H1 (cell line): ENCODE measurements around the gene CLEC7A. TPM values are rescaled to one million over a fixed set of nuclear protein-coding genes. Genes with fewer than 3 reads are reported as not detected.

ENCODE experiments used
- CTCF ChIA-PET: fragments of 300-600 bp; sonication (Branson Sonifier 250); formaldehyde crosslinking; loops from one replicate; lab custom pipeline; 2021; ENCODE audit not compliant: partially characterized antibody; lab: Charles Lee
- POLR2A ChIA-PET: fragments of 300-600 bp; sonication (Branson Sonifier 250); formaldehyde crosslinking; loops from one replicate; lab custom pipeline; 2021; ENCODE audit warnings: inconsistent platforms; ENCODE audit not compliant: partially characterized antibody; lab: Charles Lee
- DNase-seq, 2 experiments: peaks; one replicate each; pipeline versions ENCODE4 v3.0.0 to v3.0.0-alpha.2; 2010 to 2022; ENCODE audit warnings: low spot score in 2 of 2, low read depth in 1 of 2, mixed read lengths in 1 of 2
- FAIRE-seq: peaks from 2 replicates; lab custom pipeline; 2011; peaks lifted over from hg19 to GRCh38; lab: Jason Lieb, UNC
- H2AFZ ChIP-seq: 2 replicates; pipeline ENCODE4 v1.8.1; 2012; ENCODE audit warnings: low read length, inconsistent platforms
- H2AK5ac ChIP-seq: 2 replicates; pipeline ENCODE4 v1.6.1; 2013; ENCODE audit warnings: low read depth, low read length
- H2BK120ac ChIP-seq: replicated peaks from 2 replicates; pipeline ENCODE3; 2013; ENCODE audit warnings: low read depth, low read length, inconsistent platforms
- H2BK12ac ChIP-seq: 2 replicates; pipeline ENCODE4 v1.6.1; 2013; ENCODE audit warnings: low read depth, low read length
- H2BK15ac ChIP-seq: 2 replicates; pipeline ENCODE4 v1.6.1; 2013; ENCODE audit warnings: low read length
- H2BK20ac ChIP-seq: 2 replicates; pipeline ENCODE4 v1.6.1; 2013; ENCODE audit warnings: low read length
- H2BK5ac ChIP-seq: 2 replicates; pipeline ENCODE4 v1.6.1; 2013; ENCODE audit warnings: low read depth, low read length
- H3K14ac ChIP-seq: 2 replicates; pipeline ENCODE4 v1.6.1; 2013; ENCODE audit warnings: inconsistent platforms; ENCODE audit not compliant: insufficient read length
- H3K18ac ChIP-seq: 2 replicates; pipeline ENCODE4 v1.6.1; 2013; ENCODE audit warnings: low read length; ENCODE audit errors: extremely low read depth
- H3K23ac ChIP-seq: 2 replicates; pipeline ENCODE4 v1.6.1; 2013; ENCODE audit warnings: inconsistent platforms; ENCODE audit not compliant: insufficient read length
- H3K23me2 ChIP-seq: 2 replicates; pipeline ENCODE4 v1.6.1; 2013; ENCODE audit warnings: low read depth, low read length
- H3K27ac ChIP-seq: 2 replicates; pipeline ENCODE4 v1.6.1; 2011; ENCODE audit warnings: low read depth, low read length, inconsistent platforms
- H3K27me3 ChIP-seq, 4 experiments: replicated peaks in 1 of 4; 1 replicate in 1 of 4; 2 replicates in 3 of 4; pipeline versions ENCODE4 v1.6.1 to v1.8.1; 2011 to 2013; ENCODE audit warnings: low read length in 3 of 4, mild to moderate bottlenecking in 3 of 4, inconsistent platforms in 2 of 4, mixed read lengths in 2 of 4, moderate library complexity in 1 of 4; ENCODE audit not compliant: control insufficient read depth in 3 of 4, insufficient read depth in 3 of 4; ENCODE audit errors: extremely low read depth in 1 of 4
- H3K36me3 ChIP-seq, 4 experiments: 2 replicates each; pipeline versions ENCODE4 v1.6.1 to v1.8.1; 2011 to 2013; ENCODE audit warnings: mild to moderate bottlenecking in 4 of 4, low read length in 3 of 4, moderate library complexity in 2 of 4, control low read depth in 1 of 4, inconsistent platforms in 1 of 4; ENCODE audit not compliant: insufficient read depth in 4 of 4, control insufficient read depth in 2 of 4
- H3K4ac ChIP-seq: replicated peaks from 2 replicates; pipeline ENCODE3; 2013; ENCODE audit warnings: low read length, low read depth, mixed read lengths, inconsistent platforms; ENCODE audit not compliant: insufficient read length
- H3K4me1 ChIP-seq, 4 experiments: replicated peaks in 1 of 4; 1 replicate in 1 of 4; 2 replicates in 3 of 4; pipeline versions ENCODE4 v1.6.1 to v1.8.1; 2011 to 2013; ENCODE audit warnings: low read length in 3 of 4, inconsistent platforms in 2 of 4, mixed read lengths in 1 of 4; ENCODE audit not compliant: insufficient read depth in 4 of 4, control insufficient read depth in 3 of 4
- H3K4me2 ChIP-seq, 2 experiments: 2 replicates each; pipeline versions ENCODE4 v1.6.1 to v1.8.1; 2011 to 2013; ENCODE audit warnings: low read depth in 2 of 2, low read length in 2 of 2, control low read depth in 1 of 2, inconsistent platforms in 1 of 2, mild to moderate bottlenecking in 1 of 2; ENCODE audit not compliant: insufficient read depth in 1 of 2
- H3K4me3 ChIP-seq, 4 experiments: fragments of 200-600, 300-600 bp in 1 of 4; sonication (generic), shearing (Covaris generic), sonication (Bioruptor Twin) in 1 of 4; 2 replicates each; pipeline versions ENCODE4 v1.5.1 to v1.8.1; 2011 to 2016; ENCODE audit warnings: low read length in 4 of 4, low read depth in 3 of 4, control low read depth in 2 of 4, inconsistent platforms in 2 of 4, mild to moderate bottlenecking in 2 of 4, mixed read lengths in 1 of 4, moderate library complexity in 1 of 4; ENCODE audit not compliant: insufficient read depth in 2 of 4; ENCODE audit errors: extremely low read depth in 1 of 4
- H3K56ac ChIP-seq: replicated peaks from 2 replicates; pipeline ENCODE3; 2013; ENCODE audit warnings: low read depth, mild to moderate bottlenecking, mixed read lengths, low read length, inconsistent platforms; ENCODE audit not compliant: insufficient read length
- H3K79me1 ChIP-seq: 2 replicates; pipeline ENCODE4 v1.6.1; 2013; ENCODE audit warnings: low read depth, low read length, control low read depth
- H3K79me2 ChIP-seq, 2 experiments: 2 replicates each; pipeline versions ENCODE4 v1.6.1 to v1.8.1; 2012 to 2013; ENCODE audit warnings: low read length in 2 of 2, mild to moderate bottlenecking in 2 of 2, inconsistent platforms in 1 of 2; ENCODE audit not compliant: insufficient read depth in 2 of 2, control insufficient read depth in 1 of 2
- H3K9ac ChIP-seq, 4 experiments: replicated peaks in 1 of 4; 1 replicate in 1 of 4; 2 replicates in 3 of 4; pipeline versions ENCODE4 v1.6.1 to v1.8.1; 2011 to 2013; ENCODE audit warnings: low read depth in 3 of 4, low read length in 3 of 4, control low read depth in 2 of 4, mild to moderate bottlenecking in 2 of 4, moderate library complexity in 2 of 4, inconsistent platforms in 1 of 4; ENCODE audit errors: extremely low read depth in 1 of 4
- H3K9me3 ChIP-seq, 2 experiments: 2 replicates each; pipeline versions ENCODE4 v1.6.1 to v1.8.1; 2012 to 2013; ENCODE audit warnings: mild to moderate bottlenecking in 2 of 2, moderate library complexity in 2 of 2, control low read depth in 1 of 2, inconsistent platforms in 1 of 2, low read depth in 1 of 2, low read length in 1 of 2, mixed read lengths in 1 of 2; ENCODE audit not compliant: insufficient read depth in 2 of 2
- H4K20me1 ChIP-seq, 2 experiments: replicated peaks in 1 of 2; 2 replicates each; pipeline versions ENCODE3 to v1.8.1; 2011 to 2013; ENCODE audit warnings: inconsistent platforms in 2 of 2, low read length in 2 of 2, mild to moderate bottlenecking in 1 of 2; ENCODE audit not compliant: insufficient read depth in 2 of 2, control insufficient read depth in 1 of 2
- H4K5ac ChIP-seq: 2 replicates; pipeline ENCODE4 v1.6.1; 2013; ENCODE audit warnings: low read length, low read depth, mixed read lengths, inconsistent platforms; ENCODE audit not compliant: insufficient read length
- H4K8ac ChIP-seq: 2 replicates; pipeline ENCODE4 v1.8.0; 2013; ENCODE audit warnings: mild to moderate bottlenecking, moderate library complexity, low read length, inconsistent platforms; ENCODE audit not compliant: insufficient read depth; ENCODE audit errors: extremely low read depth
- H4K91ac ChIP-seq: replicated peaks from 2 replicates; pipeline ENCODE3; 2013; ENCODE audit warnings: low read length, mixed read lengths, inconsistent platforms; ENCODE audit not compliant: insufficient read length
- CHD2 ChIP-seq: IDR thresholded peaks from 2 replicates; pipeline ENCODE4 v1.6.1; 2012; ENCODE audit warnings: low read length, improper control_type of control experiment
- KDM4A ChIP-seq: IDR thresholded peaks from one replicate; pipeline ENCODE4 v1.7.1; 2012; ENCODE audit warnings: low read depth, mild to moderate bottlenecking, moderate library complexity, low read length, inconsistent platforms; ENCODE audit not compliant: severe bottlenecking
- POU5F1 ChIP-seq: IDR thresholded peaks from 2 replicates; pipeline ENCODE4 v1.6.1; 2011; ENCODE audit warnings: low read depth, mild to moderate bottlenecking, low read length, moderate library complexity
- WGBS, 2 experiments: shearing (Covaris generic) in 1 of 2; methylation state at CpG; one replicate each; pipeline versions ENCODE4 v1.1.6 to v1.1.7; 2013 to 2015; ENCODE audit warnings: low lambda C conversion rate in 2 of 2, mixed read lengths in 2 of 2, inconsistent platforms in 1 of 2, low coverage in 1 of 2, missing lambda C conversion rate in 1 of 2; ENCODE audit not compliant: insufficient replicate concordance in 2 of 2, insufficient coverage in 1 of 2, insufficient read length in 1 of 2; ENCODE audit errors: extremely low coverage in 1 of 2, missing lambda C conversion rate in 1 of 2; 5-methylcytosine and 5-hydroxymethylcytosine counted together
- polyA plus RNA-seq, 7 experiments: library from polyadenylated mRNA; depleted of rRNA in 3 of 7; stranded (reverse) in 5 of 7; unstranded in 2 of 7; fragments of >200 nt in 5 of 7; fragments of 200-250 nt in 2 of 7; gene quantifications; 1 replicate in 5 of 7; 2 replicates in 1 of 7; 4 replicates in 1 of 7; pipeline versions ENCODE4 v1.2.1 to v1.2.3, GENCODE V29; 2011 to 2013; ENCODE audit warnings: missing spikeins in 2 of 7, mixed read lengths in 2 of 7
- total RNA-seq: library from RNA; stranded (reverse); fragmentation: NEBNext Ultra II Directional; extraction: Animal tissue kit (Norgen Biotek cat#: 25700); gene quantifications from 2 replicates; pipeline ENCODE4 v1.2.1, GENCODE V29; 2021
- TF ChIP-seq, protein P1 (sequence below): IDR thresholded peaks from 2 replicates; pipeline ENCODE4 v1.6.1; 2011; ENCODE audit warnings: low read length, improper control_type of control experiment

CLEC7A gene
- total and polyA plus RNA-seq, 2 of the 8 experiments (the other 6 are each of a cell fraction or from before 2014, with no cell fraction given), result 0.09 to 0.15 TPM

DNA sequence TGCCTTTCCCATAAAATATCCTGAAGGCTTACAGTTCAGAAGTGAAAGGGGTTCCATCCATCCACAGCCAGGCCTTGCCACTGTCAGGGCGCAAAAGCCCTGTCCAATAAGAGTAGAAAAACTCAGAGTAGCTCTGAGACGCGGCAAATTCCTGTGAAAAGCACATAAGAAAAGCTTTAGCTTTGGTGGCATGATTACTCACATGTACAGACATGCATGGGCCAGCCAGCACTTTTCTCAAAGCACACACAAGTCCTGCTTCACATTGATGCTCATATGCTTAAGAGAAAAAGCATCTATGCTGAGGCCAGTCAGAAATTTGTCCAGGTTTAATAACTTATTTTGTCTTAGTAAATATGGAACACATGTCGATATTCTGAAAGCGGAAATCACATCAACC lies 56.7 kb downstream of the CLEC7A start:
- ChIA-PET POLR2A (no interaction called here), CTCF (interaction anchor here (0.6 to 0.8 kb wide), 3 partner anchors 11 to 66 kb away, joined by 3 read pairs; no protein-coding TSS in a partner anchor)
- no peak overlapping the region for H2BK12ac ChIP-seq
- no peak overlapping the region for H3K4me3 ChIP-seq
- H3K79me1 ChIP-seq, result no peaks in the 10 kb centered on the region
- no peak overlapping the region for H2BK20ac ChIP-seq
- no peak for FAIRE-seq
- no peaks in the 10 kb centered on the region for H3K4me1 ChIP-seq
- no peak overlapping the region for H3K9ac ChIP-seq
- no peaks in the 10 kb centered on the region for H3K9me3 ChIP-seq
- H3K27me3 ChIP-seq, result no peaks in the 10 kb centered on the region
- H4K91ac ChIP-seq, result no peak overlapping the region
- no peak overlapping the region for H4K5ac ChIP-seq
- H3K56ac ChIP-seq, result no peak overlapping the region
- H3K18ac ChIP-seq, result no peak overlapping the region
- no peak overlapping the region for H3K27ac ChIP-seq
- H2BK15ac ChIP-seq, result no peak overlapping the region
- H3K23ac ChIP-seq, result no peak overlapping the region
- H3K14ac ChIP-seq, result no peak overlapping the region
- no peak overlapping the region for H2BK5ac ChIP-seq
- H2BK120ac ChIP-seq, result no peak overlapping the region
- H3K23me2 ChIP-seq, result no peaks in the 10 kb centered on the region
- no peak for DNase-seq
- no peak overlapping the region for H3K4ac ChIP-seq
- WGBS, 2 experiments, result 85% methylated on average over 5 of the region's 5 CpGs; no CpG with 5 or more reads in 1 of the 2 experiments
- no peak overlapping the region for H3K4me2 ChIP-seq
- H3K79me2 ChIP-seq, result no peaks in the 10 kb centered on the region
- 0 out of 2 replicates have a peak overlapping the region, but pooled peaks have one; percentile 68 for H2AFZ ChIP-seq
- H2AK5ac ChIP-seq, result no peak overlapping the region
- H4K20me1 ChIP-seq, result no peaks in the 10 kb centered on the region
- H4K8ac ChIP-seq, result no peak overlapping the region; the same call in 1 of the 2 replicates
- no peaks in the 10 kb centered on the region for H3K36me3 ChIP-seq
- TF ChIP-seq KDM4A, result no peak
- no peak for TF ChIP-seq CHD2
- no peak for TF ChIP-seq POU5F1
- TF ChIP-seq, protein P1, sequence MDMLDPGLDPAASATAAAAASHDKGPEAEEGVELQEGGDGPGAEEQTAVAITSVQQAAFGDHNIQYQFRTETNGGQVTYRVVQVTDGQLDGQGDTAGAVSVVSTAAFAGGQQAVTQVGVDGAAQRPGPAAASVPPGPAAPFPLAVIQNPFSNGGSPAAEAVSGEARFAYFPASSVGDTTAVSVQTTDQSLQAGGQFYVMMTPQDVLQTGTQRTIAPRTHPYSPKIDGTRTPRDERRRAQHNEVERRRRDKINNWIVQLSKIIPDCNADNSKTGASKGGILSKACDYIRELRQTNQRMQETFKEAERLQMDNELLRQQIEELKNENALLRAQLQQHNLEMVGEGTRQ, result no peak
